GM12801 (cell line): ENCODE results near the gene GRID2.

Experiments
- TF ChIP-seq, protein P1 (sequence below): IDR thresholded peaks from one replicate; pipeline ENCODE4 v1.5.1; 2011; ENCODE audit warnings: control low read depth; ENCODE audit not compliant: insufficient read length; ENCODE audit errors: extremely low read depth

Gene GRID2

DNA sequence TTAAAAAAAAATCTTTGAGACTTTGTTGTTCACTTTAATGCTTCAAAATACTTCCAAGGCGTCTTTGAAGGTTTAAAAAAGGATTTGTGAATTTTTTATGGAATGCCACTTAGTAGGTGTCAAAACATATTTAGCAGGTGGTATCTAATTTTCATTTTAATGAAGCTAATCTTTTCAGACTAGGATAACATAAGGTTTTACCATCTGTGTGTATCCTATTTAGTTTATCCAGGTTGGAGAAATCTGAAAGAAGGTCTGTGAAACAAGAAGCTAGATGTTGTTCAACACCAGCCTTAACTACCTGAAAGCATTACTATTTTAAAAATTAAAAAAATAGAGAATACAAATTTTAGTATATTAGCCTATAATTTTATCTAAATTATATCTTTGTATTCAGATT is 193.4 kb downstream of the GRID2 start:
- TF ChIP-seq, protein P1, sequence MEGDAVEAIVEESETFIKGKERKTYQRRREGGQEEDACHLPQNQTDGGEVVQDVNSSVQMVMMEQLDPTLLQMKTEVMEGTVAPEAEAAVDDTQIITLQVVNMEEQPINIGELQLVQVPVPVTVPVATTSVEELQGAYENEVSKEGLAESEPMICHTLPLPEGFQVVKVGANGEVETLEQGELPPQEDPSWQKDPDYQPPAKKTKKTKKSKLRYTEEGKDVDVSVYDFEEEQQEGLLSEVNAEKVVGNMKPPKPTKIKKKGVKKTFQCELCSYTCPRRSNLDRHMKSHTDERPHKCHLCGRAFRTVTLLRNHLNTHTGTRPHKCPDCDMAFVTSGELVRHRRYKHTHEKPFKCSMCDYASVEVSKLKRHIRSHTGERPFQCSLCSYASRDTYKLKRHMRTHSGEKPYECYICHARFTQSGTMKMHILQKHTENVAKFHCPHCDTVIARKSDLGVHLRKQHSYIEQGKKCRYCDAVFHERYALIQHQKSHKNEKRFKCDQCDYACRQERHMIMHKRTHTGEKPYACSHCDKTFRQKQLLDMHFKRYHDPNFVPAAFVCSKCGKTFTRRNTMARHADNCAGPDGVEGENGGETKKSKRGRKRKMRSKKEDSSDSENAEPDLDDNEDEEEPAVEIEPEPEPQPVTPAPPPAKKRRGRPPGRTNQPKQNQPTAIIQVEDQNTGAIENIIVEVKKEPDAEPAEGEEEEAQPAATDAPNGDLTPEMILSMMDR = no peak

DNA sequence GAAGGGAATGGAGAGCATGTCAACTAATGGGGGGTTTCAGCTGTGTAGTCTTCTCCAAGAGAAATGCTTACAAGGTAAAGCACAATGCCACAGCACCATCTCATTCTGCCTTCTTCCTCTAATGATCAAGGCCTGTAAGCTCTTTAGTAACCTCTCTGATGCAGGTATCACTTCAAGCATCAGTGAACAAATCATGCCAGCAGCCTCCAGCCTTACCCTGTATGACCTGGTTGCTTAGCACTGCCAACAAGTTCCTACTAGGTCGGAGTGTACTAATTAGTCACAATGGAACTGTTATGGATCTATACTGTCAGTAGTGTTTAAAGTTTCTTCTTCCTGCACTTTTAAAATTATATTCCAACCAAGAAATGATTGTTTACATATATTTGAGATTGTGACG is 197.7 kb downstream of the GRID2 start:
- TF ChIP-seq, protein P1 = no peak

DNA sequence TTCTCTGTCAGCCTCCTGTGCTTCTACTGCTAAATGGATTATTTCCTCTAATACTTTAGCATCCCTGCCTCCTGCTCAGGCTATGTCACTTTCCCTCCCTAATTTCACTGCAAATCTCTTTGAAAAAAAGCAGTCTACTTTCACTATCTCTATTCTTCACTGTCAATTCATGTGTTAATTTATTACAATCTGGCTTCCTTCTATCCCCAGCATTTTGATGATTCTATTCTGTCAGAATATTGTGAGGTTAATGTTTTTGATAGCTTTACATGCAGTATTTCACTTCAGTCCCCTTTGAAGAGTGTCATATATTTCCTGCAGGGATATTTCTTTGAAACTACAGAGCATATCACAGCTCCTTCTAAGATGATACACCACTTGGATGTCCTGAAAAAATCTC is 203.2 kb downstream of the GRID2 start:
- TF ChIP-seq, protein P1 = no peak

DNA sequence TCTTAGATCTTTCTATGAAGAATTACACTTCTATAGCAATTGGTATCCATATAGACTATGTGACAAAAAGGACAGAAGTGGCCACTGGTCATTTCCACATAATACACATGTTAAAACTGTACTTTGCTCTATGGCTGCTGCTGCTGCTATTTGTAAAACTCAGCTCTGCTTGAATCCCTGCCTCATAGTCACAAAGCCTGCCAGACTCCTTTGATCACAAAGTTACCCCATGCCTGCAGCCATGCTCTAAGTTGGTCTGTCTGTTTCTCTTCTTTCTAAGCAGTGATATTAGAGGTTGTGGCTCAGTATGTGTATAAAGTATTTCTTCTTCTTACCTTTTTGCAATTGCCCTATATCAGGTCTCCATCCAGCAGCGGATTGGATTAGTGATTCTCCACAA is 210.9 kb downstream of the GRID2 start:
- TF ChIP-seq, protein P1 = no peak

DNA sequence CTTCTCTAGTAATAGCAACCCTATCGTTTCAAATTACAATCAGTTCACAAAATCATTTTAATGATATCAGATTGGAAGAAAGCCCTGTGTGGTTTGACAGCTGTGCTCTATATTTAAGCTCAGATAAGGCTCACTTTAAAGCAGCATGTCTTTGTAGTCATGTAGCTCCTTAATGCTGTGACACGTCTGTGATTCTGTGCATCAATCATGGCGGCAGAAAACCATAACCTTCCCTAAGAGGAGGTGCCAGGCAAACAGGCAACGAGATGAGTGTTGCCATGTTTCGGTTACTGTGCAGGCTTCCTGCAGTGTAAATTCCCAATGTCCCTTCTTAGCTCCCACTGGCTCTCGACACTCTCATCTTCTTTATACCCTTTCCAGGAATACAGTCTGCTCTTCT is 212.7 kb downstream of the GRID2 start:
- TF ChIP-seq, protein P1 = no peak

DNA sequence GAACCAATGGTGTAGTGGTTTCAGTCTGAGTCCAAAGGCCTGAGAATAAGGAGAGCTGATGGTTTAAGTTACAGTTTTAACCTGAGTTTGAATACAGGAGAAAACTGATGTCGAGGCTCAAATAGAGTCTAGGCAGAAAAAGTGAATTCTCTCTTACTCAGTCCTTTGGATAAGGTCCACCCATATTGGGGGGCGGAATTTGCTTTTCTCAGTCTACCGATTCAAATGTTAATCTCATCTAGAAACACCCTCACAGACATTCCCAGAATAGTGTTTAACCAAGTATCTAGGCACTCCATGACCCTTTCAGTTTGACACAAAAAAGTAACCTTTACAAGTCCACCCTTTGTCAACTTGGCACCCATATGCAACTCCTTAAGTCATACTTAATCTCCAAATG is 216.0 kb downstream of the GRID2 start:
- TF ChIP-seq, protein P1 = no peak

DNA sequence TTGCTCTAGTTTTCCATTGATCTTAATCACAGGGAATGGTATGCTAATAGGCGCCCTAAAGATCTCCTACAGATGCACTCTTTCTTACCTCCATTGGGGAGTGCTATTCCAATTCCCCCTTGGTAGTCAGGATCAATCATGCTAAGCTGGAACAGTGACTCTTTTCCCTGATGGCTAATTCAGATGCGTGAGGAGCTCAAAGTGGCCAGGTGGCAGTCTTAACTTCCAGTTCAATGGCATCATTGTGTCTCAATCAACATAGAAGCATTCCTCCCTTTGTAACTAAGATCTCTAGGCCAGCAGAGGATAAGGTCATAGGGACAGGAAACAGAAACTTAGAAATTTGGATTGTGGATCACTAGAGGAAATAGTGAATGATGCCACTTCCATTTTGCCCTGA is 216.8 kb downstream of the GRID2 start:
- TF ChIP-seq, protein P1 = no peak

DNA sequence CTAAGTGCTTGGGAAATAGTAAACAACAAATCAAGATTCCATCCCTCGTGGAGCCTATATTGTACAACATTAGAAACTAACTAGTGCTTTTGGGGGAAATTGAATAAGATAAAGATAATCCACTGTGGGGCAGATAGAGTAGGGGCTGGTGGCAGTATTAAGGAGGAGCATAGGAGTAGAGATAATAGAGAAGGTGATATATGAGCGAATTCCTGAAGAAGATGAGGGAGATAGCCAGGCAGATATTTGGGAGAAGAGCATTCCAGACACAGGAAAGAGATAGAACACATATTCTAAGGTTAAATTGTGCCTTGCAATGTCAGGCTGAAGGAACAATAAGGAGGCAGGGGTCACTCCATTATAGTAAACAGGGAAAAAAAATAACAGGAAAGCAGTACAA is 218.2 kb downstream of the GRID2 start:
- TF ChIP-seq, protein P1 = no peak
